Chondrocyte (in vitro differentiated cells): ENCODE measurements around the gene PSTPIP1. TPM values are rescaled to one million over a fixed set of nuclear protein-coding genes. Genes with fewer than 3 reads are reported as not detected.
A peak's percentile ranks its signal among the peaks of the same experiment; 100 is the strongest.

Source experiments
- DNase-seq: peaks from one replicate; pipeline ENCODE4 v3.0.0; 2021; ENCODE audit warnings: mixed read lengths, low spot score
- H3K27ac Mint-ChIP-seq: one replicate; pipeline ENCODE4 v1.8.0; 2021; ENCODE audit warnings: mild to moderate bottlenecking, moderate library complexity, mixed read lengths; ENCODE audit not compliant: unreplicated experiment
- H3K27me3 Mint-ChIP-seq: 2 replicates; pipeline ENCODE4 v1.8.0; 2021; ENCODE audit warnings: low read depth, mixed read lengths
- H3K36me3 Mint-ChIP-seq: 2 replicates; pipeline ENCODE4 v1.8.0; 2021; ENCODE audit warnings: low read depth, mixed read lengths
- H3K4me1 Mint-ChIP-seq: 2 replicates; pipeline ENCODE4 v1.8.0; 2021; ENCODE audit warnings: low read depth, mild to moderate bottlenecking, mixed read lengths
- H3K4me3 Mint-ChIP-seq: one replicate; pipeline ENCODE4 v1.8.0; 2021; ENCODE audit warnings: mild to moderate bottlenecking, moderate library complexity, mixed read lengths; ENCODE audit not compliant: unreplicated experiment
- H3K9me3 Mint-ChIP-seq: 2 replicates; pipeline ENCODE4 v1.8.0; 2021; ENCODE audit warnings: low read depth, mixed read lengths
- CTCF ChIP-seq: fragments of 200-600 bp; sonication (generic); IDR thresholded peaks from 2 replicates; pipeline ENCODE4 v1.5.0; 2021; ENCODE audit warnings: antibody characterized with exemption, mild to moderate bottlenecking, moderate library complexity
- total RNA-seq: library from RNA; stranded (reverse); gene quantifications from 3 replicates; pipeline ENCODE4 v1.2.1, GENCODE V29; 2021

Gene PSTPIP1
- total RNA-seq, 1 donor from 2014 or later = not detected

GRCh38 chr15:76967067-76967466, 27.9 kb upstream of the PSTPIP1 start:
- H3K36me3 Mint-ChIP-seq = no peaks in the 10 kb centered on the region
- H3K4me1 Mint-ChIP-seq = peaks cover 17% of the 10 kb centered on the region
- TF ChIP-seq CTCF = no peak
- H3K27me3 Mint-ChIP-seq = peaks cover 2% of the 10 kb centered on the region
- no peak overlapping the region for H3K27ac Mint-ChIP-seq
- no peaks in the 10 kb centered on the region for H3K9me3 Mint-ChIP-seq
- no peak for DNase-seq
- H3K4me3 Mint-ChIP-seq = no peak overlapping the region

GRCh38 chr15:76968306-76968705, 26.6 kb upstream of the PSTPIP1 start:
- no peak for DNase-seq
- H3K4me1 Mint-ChIP-seq = peaks cover 22% of the 10 kb centered on the region
- H3K4me3 Mint-ChIP-seq = no peak overlapping the region
- no peak overlapping the region for H3K27ac Mint-ChIP-seq
- H3K36me3 Mint-ChIP-seq = no peaks in the 10 kb centered on the region
- peaks cover 2% of the 10 kb centered on the region for H3K27me3 Mint-ChIP-seq
- no peak for TF ChIP-seq CTCF
- H3K9me3 Mint-ChIP-seq = no peaks in the 10 kb centered on the region

GRCh38 chr15:76972389-76973361, 22.3 kb upstream of the PSTPIP1 start:
- Mint-ChIP-seq H3K27me3 (peaks cover 12% of the 10 kb centered on the region), H3K36me3 (peaks cover 2% of the 10 kb centered on the region)
- TF ChIP-seq CTCF = no peak

GRCh38 chr15:76973362-76973743, 21.6 kb upstream of the PSTPIP1 start:
- Mint-ChIP-seq H3K27me3 (peaks cover 12% of the 10 kb centered on the region), H3K4me3 (no peak overlapping the region)

More at GRCh38 chr15:76972389-76973361, 22.3 kb upstream of the PSTPIP1 start:
- H3K4me1 Mint-ChIP-seq = peaks cover 9% of the 10 kb centered on the region
- no peak overlapping the region for H3K27ac Mint-ChIP-seq
- peak overlapping the region; percentile 37 for H3K4me3 Mint-ChIP-seq
- peaks cover under 1% of the 10 kb centered on the region for H3K9me3 Mint-ChIP-seq
- DNase-seq = no peak

More at GRCh38 chr15:76973362-76973743, 21.6 kb upstream of the PSTPIP1 start:
- DNase-seq = no peak
- Mint-ChIP-seq H3K9me3 (peaks cover 5% of the 10 kb centered on the region), H3K4me1 (peaks cover 9% of the 10 kb centered on the region), H3K36me3 (peaks cover 2% of the 10 kb centered on the region), H3K27ac (no peak overlapping the region)
- TF ChIP-seq CTCF = peak; percentile 73
